Epithelial cell of alveolus of lung (primary cell): ENCODE data around the gene SPNS2. TPM values are rescaled to one million over a fixed set of nuclear protein-coding genes. Genes with fewer than 3 reads are reported as not detected.

Source experiments
- total RNA-seq: library from RNA; depleted of rRNA; stranded (reverse); fragments of >200 nt; gene quantifications from 2 replicates; pipeline ENCODE4 v1.2.1, GENCODE V29; 2015

The SPNS2 gene, protein sequence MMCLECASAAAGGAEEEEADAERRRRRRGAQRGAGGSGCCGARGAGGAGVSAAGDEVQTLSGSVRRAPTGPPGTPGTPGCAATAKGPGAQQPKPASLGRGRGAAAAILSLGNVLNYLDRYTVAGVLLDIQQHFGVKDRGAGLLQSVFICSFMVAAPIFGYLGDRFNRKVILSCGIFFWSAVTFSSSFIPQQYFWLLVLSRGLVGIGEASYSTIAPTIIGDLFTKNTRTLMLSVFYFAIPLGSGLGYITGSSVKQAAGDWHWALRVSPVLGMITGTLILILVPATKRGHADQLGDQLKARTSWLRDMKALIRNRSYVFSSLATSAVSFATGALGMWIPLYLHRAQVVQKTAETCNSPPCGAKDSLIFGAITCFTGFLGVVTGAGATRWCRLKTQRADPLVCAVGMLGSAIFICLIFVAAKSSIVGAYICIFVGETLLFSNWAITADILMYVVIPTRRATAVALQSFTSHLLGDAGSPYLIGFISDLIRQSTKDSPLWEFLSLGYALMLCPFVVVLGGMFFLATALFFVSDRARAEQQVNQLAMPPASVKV
- total RNA-seq, result 0.26 TPM in 1 of 2 replicates, not detected in the other

DNA sequence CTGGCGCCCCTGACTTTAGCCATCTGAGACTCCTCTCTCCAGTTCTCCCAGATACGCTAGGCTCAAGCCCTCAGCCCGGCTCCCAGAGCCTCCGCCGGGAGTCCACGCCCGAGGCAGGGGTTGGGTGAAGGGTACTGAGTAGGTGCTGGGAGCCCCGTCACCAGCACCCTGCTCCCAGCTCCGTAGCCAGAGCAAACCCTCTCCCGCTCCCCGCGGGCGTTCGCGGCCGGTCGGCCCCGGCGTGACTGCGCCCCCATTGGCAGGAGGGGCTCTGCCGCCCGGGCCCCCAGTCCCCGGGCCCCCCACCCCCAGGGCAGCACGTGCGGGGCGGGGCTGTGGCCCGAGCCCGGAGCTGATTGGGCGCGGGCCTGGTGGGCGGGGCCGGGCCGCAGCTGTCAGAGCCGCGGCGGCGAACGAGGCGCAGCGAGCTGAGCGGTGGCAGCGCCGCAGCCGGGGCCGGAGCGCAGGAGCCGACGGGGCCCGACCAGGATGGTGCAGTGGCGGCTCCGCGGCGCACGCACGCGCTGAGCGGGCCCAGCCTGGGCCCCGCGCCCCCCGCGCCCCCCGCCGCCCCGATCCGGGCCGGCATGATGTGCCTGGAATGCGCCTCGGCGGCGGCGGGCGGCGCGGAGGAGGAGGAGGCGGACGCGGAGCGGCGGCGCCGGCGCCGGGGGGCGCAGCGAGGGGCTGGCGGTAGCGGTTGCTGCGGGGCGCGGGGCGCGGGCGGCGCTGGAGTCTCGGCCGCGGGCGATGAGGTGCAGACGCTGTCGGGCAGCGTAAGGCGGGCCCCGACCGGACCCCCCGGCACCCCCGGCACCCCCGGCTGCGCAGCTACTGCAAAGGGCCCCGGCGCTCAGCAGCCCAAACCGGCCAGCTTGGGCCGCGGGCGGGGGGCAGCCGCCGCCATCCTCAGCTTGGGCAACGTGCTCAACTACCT is at the start of gene SPNS2:
Gene SPNS2, plus strand, starts transcription at position 421 of the 937 bp plus-strand sequence. Its CDS starts 167 bp downstream, at position 588.

DNA sequence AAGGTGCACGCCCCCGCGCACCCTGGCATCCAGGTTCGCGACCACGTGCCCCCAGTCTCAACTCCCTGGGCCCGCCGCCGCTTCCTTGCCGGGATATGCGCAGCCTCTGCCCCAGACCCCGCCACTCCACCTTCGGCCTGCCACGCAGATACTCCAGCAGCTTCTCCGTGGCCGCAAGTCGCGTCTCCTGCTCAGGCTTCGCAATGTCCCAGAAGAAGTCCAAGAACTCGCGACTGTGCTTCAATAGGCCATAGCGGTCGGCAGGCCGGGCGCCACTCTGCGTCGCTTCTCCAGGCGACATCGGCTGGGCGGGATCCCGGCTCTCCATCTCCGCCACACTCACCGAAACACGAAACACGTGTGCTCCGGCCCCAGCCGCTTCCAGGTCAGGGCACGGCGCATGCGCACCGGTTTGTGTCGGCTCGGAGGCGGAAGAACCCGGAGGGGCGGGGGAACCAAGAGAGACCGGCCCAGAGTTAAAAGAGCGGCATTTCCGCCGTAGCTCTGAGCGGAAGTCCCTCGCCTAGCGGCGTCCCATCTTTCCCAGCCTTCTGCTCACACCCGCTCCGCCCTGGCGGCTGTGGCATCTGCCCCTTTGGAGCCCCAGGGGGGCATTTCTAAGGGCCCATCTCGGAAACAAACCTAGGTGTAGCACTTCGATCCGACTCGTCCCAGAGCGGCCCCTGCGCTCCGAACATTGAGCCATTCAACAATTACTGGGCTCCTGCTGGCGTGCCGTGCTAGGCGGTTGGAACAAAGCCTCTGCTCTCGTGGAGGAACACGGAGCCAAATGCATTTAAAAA is 56.5 kb downstream of the SPNS2 start, which contains the start of gene MYBBP1A:
Gene MYBBP1A, minus strand, starts transcription at position 388 of the 803 bp plus-strand sequence. Its CDS starts 60 bp downstream, at position 328.

DNA sequence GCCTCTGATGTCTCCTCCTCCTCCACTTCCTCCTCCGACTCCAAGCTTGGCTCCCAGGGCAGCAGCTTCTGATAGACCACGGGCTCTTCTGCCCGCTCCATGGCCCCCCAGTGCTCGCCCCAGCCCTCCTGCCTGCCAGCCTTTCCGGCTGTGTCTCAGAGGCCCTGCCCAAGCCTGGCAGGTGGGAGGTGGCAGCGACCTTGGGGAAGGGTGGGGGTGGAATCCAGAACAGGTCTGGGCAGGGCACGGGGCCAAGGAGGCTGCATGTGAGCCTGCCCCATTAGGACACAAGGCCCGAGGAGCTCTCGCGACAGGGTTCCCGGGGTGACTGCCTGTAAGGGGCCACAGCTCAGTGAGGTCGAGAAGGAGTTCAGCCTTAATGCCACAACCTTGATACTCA is 61.7 kb downstream of the SPNS2 start, which contains the start of gene GGT6:
Gene GGT6, minus strand, starts transcription at position 157 of the 400 bp plus-strand sequence. Its CDS starts 56 bp downstream, at position 101.

DNA sequence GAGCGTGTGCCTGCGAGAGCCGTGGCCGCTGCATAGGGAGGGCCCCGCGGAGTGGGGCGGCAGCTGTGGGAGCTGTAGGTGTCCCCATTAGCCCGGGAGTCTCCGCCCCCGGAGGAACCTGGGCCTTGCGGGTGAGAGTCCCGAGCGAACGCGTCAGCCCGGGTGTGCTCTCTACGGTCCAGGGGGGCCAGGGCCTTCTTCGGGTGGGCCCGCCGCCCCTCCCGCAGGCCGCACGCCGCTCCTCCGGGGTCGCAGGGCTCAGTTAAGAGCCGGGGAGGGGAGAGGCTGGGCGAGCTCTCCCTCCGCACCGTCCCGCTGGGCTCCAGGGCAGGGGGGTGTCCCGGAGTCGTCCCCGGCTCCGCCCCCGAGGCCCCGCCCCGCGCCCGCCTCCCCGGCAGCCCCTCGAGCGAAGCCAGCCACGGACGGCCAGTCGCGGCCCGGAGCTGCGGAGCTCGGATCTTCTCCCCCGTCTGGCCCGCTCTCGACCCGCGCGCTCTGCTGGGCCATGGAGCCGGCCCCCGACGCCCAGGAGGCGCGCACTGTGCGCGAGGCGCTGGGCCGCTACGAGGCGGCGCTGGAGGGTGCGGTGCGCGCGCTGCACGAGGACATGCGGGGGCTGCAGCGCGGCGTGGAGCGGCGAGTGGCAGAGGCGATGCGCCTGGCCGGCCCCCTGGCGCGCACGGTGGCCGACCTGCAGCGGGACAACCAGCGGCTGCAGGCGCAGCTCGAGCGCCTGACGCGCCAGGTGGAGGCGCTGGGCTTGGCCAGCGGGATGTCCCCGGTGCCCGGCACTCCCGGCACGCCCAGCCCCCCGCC is 85.6 kb downstream of the SPNS2 start, which contains the start of gene SMTNL2:
Gene SMTNL2, plus strand, starts transcription at position 429 of the 816 bp plus-strand sequence. Its CDS starts 77 bp downstream, at position 506.

Other genes with a start within 250 kb of the SPNS2 start
- gene ANKFY1, start 234.9 kb upstream of the SPNS2 start, total RNA-seq, result 16.2 and 19.6 TPM in 2 replicates
- 48.4 and 63.7 TPM in 2 replicates for gene UBE2G1, start 132.2 kb upstream of the SPNS2 start, total RNA-seq
- not detected in 2 replicates for gene SPNS3, start 64.9 kb upstream of the SPNS2 start, total RNA-seq
- gene MYBBP1A, start 56.5 kb downstream of the SPNS2 start, total RNA-seq, result 35.1 and 54.8 TPM in 2 replicates
- not detected in 2 replicates for gene GGT6, start 61.7 kb downstream of the SPNS2 start, total RNA-seq
- gene SMTNL2, start 85.6 kb downstream of the SPNS2 start, total RNA-seq, result under 0.01 and 10.9 TPM in 2 replicates
- gene ALOX15, start 142.8 kb downstream of the SPNS2 start, total RNA-seq, result 0.08 TPM in 1 of 2 replicates, not detected in the other
- gene PELP1, start 205.3 kb downstream of the SPNS2 start, total RNA-seq, result 31.0 and 33.6 TPM in 2 replicates
- 8.4 and 14.3 TPM in 2 replicates for gene ARRB2, start 211.8 kb downstream of the SPNS2 start, total RNA-seq
- 8.9 and 18.6 TPM in 2 replicates for gene MED11, start 232.5 kb downstream of the SPNS2 start, total RNA-seq
- 0.72 TPM in 1 of 2 replicates, not detected in the other for gene ZMYND15, start 241.0 kb downstream of the SPNS2 start, total RNA-seq
- gene CXCL16, start 241.0 kb downstream of the SPNS2 start, total RNA-seq, result 0.24 and 1.4 TPM in 2 replicates